GM12801 (cell line): ENCODE results near the gene PISD.

ENCODE experiments used
- CTCF ChIP-seq: IDR thresholded peaks from one replicate; pipeline ENCODE4 v1.5.1; 2011; ENCODE audit warnings: control low read depth; ENCODE audit not compliant: insufficient read length; ENCODE audit errors: extremely low read depth

PISD gene

GRCh38 chr22:31595271-31595670 lies 66.7 kb downstream of the PISD start:
- no peak for TF ChIP-seq CTCF

DNA sequence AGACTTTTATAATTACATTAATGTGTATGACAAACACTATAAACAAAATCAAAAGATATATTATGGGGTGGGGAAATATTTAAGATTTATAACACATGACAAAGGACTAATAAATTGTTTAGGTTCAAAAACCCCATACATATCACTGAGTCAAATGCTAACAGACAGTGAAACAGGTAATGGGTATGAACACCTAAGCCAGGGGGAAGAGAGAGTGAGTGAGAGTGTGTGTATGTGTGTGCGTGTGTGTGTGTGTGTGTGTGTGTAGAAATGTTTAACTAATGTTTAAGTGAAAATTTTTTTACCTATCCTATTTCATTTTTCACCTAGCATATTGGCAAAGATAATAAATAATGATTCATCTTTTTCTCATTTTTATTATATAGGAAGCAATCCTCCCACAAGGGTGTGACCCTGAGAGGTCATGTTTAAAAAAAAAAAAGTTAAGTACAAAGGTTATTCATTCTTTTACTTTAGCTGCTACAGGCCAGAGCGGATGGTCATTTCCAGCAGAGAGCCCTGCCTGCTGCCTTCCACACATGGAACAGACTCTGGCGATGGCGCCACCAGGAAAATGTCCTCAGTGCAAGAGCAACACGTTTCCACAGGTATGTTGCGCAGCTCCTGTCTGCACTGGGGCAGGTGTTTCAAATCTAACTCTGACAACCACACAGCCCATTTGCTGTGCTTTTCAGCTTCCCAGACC lies 72.9 kb downstream of the PISD start:
- no peak for TF ChIP-seq CTCF

DNA sequence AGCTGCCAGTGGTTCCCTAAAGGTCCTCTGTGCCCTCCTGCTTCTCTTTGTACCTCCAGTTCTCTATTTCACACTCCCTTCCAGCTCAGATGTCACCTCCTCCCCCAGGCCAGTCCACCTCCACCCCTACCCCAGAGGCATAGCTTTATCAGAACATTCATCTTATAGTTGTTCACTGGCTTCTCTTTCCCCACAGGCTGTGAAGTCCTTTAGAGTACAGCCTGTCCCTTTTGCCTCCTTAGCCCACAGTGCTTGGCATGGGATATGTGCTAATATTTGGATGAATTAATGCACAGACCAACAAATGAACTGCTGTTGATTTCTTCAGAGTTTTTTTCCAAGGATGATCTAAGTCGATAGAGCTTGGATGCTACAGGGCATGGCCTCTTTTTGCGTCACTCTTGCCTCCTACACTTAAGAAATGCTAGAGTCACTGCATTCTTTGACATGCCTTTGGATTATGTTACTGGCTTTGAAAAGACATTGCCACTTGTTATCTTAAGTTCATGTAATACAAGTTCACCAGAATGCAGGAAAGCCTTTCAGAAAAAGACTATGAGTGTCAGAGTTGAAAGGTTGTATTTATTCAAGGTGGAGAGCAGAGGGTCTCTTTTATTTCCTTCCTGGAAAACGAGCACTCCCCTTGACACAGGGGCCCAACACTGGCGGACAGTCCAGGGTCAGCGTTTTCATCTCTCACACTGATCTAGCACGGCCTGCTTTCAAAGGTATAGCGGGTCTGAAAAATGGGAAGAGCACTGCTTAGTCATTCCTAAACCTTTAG lies 75.7 kb downstream of the PISD start:
- TF ChIP-seq CTCF = no peak

GRCh38 chr22:31585161-31585859 lies 76.7 kb downstream of the PISD start:
- TF ChIP-seq CTCF = no peak

DNA sequence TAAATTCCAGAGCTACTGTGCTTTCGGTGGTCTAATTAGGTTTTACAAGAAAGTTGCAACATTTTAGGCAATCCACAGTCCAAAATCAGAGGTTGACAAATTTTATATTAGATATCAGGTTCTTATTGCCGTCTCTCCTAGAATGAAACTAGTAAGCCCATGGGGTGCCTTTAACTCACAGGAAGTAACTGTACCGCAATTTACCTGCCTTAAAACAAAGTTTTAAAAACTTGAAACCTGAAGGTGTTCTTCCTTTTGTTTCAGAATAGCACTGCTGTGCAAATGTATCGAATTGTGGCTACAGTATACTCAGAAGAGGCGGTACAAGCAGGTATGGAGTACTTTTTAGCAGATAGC lies 77.2 kb downstream of the PISD start:
- no peak for TF ChIP-seq CTCF

- no peak for TF ChIP-seq CTCF
Observed at GRCh38 chr22:31583861-31584485, 78.0 kb downstream of the PISD start.

DNA sequence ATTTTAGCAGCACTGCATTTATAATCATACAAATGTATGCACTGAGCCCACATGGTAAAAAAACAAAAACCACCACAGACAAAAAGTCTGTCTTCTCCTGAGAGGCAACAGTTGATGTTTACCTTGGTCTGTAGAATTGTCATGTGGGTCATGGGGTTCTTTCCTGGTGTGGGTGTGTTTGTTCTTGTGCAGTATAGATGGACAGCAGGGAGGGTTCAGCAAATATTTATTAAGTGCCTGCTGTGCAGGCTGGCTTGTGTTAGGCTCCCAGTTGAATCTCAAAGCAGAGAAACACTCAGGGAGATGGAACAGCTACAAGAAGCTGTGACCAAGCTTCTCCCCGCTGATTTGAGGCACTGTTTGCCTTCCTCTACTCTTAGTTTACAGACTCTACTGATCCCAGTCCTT lies 82.2 kb downstream of the PISD start:
- no peak for TF ChIP-seq CTCF
